Measurements from ENCODE around the gene PDIA4.
A peak's percentile ranks its signal among the peaks of the same experiment; 100 is the strongest.
"Not testable (repeated sequence)": the region's sequence is repeated elsewhere in the genome, so short reads cannot be mapped to it uniquely, and the experiment has no call there.

Gene PDIA4

GRCh38 chr7:148987751-148988512, 40.4 kb downstream of the PDIA4 start:
- TF ChIP-seq JUND (IDR thresholded peaks at IDR 0.05; ENCODE audit: low read depth), result no peak
- peak; percentile 20 to 22 for DNase-seq (ENCODE audit: low read depth in 1 of 2, low spot score in 1 of 2)
- in situ Hi-C loops (cut with HindIII; ENCODE audit: low pct_unique_long_range_greater_than_20kb, low sequenced_read_pairs), result no loop called here

- DNase-seq (ENCODE audit: low read depth in 1 of 2, low spot score in 1 of 2), result peak; percentile 50 to 84
- no peak for TF ChIP-seq JUND (IDR thresholded peaks at IDR 0.05; ENCODE audit: low read depth)
- in situ Hi-C loops (cut with HindIII; ENCODE audit: low pct_unique_long_range_greater_than_20kb, low sequenced_read_pairs), result no loop called here
Observed at GRCh38 chr7:148987010-148987750, 41.1 kb downstream of the PDIA4 start.

GRCh38 chr7:148986742-148987009, 41.6 kb downstream of the PDIA4 start:
- in situ Hi-C loops (cut with HindIII; ENCODE audit: low pct_unique_long_range_greater_than_20kb, low sequenced_read_pairs), result no loop called here
- DNase-seq (ENCODE audit: low read depth in 1 of 2, low spot score in 1 of 2), result no peak
- TF ChIP-seq JUND (IDR thresholded peaks at IDR 0.05; ENCODE audit: low read depth), result no peak

GRCh38 chr7:148983200-148984146, 44.8 kb downstream of the PDIA4 start:
- DNase-seq (ENCODE audit: low read depth in 1 of 2, low spot score in 1 of 2), result peak in 1 of 2 experiments; percentile 69
- in situ Hi-C loops (cut with HindIII; ENCODE audit: low pct_unique_long_range_greater_than_20kb, low sequenced_read_pairs), result no loop called here
- no peak for TF ChIP-seq JUND (IDR thresholded peaks at IDR 0.05; ENCODE audit: low read depth)

- TF ChIP-seq JUND (IDR thresholded peaks at IDR 0.05; ENCODE audit: low read depth), result no peak
- in situ Hi-C loops (cut with HindIII; ENCODE audit: low pct_unique_long_range_greater_than_20kb, low sequenced_read_pairs), result no loop called here
- DNase-seq (ENCODE audit: low read depth in 1 of 2, low spot score in 1 of 2), result no peak
Observed at GRCh38 chr7:148982654-148983199, 45.6 kb downstream of the PDIA4 start.

GRCh38 chr7:148979827-148980226, 48.5 kb downstream of the PDIA4 start:
- DNase-seq (ENCODE audit: low read depth in 1 of 2, low spot score in 1 of 2), result no peak
- in situ Hi-C loops (cut with HindIII; ENCODE audit: low pct_unique_long_range_greater_than_20kb, low sequenced_read_pairs), result no loop called here
- no peak for TF ChIP-seq JUND (IDR thresholded peaks at IDR 0.05; ENCODE audit: low read depth)

- in situ Hi-C loops (cut with HindIII; ENCODE audit: low pct_unique_long_range_greater_than_20kb, low sequenced_read_pairs); DNase-seq (ENCODE audit: low read depth in 1 of 2, low spot score in 1 of 2): not testable (repeated sequence)
Observed at GRCh38 chr7:148979072-148979471, 49.2 kb downstream of the PDIA4 start.

GRCh38 chr7:148978091-148978490, 50.2 kb downstream of the PDIA4 start:
- no peak for TF ChIP-seq JUND (IDR thresholded peaks at IDR 0.05; ENCODE audit: low read depth)
- in situ Hi-C loops (cut with HindIII; ENCODE audit: low pct_unique_long_range_greater_than_20kb, low sequenced_read_pairs), result no loop called here
- no peak for DNase-seq (ENCODE audit: low read depth in 1 of 2, low spot score in 1 of 2)

- TF ChIP-seq JUND (IDR thresholded peaks at IDR 0.05; ENCODE audit: low read depth), result no peak
- no peak for DNase-seq (ENCODE audit: low read depth in 1 of 2, low spot score in 1 of 2)
- in situ Hi-C loops (cut with HindIII; ENCODE audit: low pct_unique_long_range_greater_than_20kb, low sequenced_read_pairs), result no loop called here
Observed at GRCh38 chr7:148975896-148976295, 52.4 kb downstream of the PDIA4 start.

- in situ Hi-C loops (cut with HindIII; ENCODE audit: low pct_unique_long_range_greater_than_20kb, low sequenced_read_pairs), result no loop called here
- no peak for DNase-seq (ENCODE audit: low read depth in 1 of 2, low spot score in 1 of 2)
- TF ChIP-seq JUND (IDR thresholded peaks at IDR 0.05; ENCODE audit: low read depth), result no peak
Observed at GRCh38 chr7:148973256-148973655, 55.0 kb downstream of the PDIA4 start.

- no peak for DNase-seq (ENCODE audit: low read depth in 1 of 2, low spot score in 1 of 2)
- in situ Hi-C loops (cut with HindIII; ENCODE audit: low pct_unique_long_range_greater_than_20kb, low sequenced_read_pairs), result no loop called here
- no peak for TF ChIP-seq JUND (IDR thresholded peaks at IDR 0.05; ENCODE audit: low read depth)
Observed at GRCh38 chr7:148972375-148972774, 55.9 kb downstream of the PDIA4 start.

GRCh38 chr7:148967602-148968001, 60.7 kb downstream of the PDIA4 start:
- TF ChIP-seq JUND (IDR thresholded peaks at IDR 0.05; ENCODE audit: low read depth), result no peak
- no peak for DNase-seq (ENCODE audit: low read depth in 1 of 2, low spot score in 1 of 2)
- in situ Hi-C loops (cut with HindIII; ENCODE audit: low pct_unique_long_range_greater_than_20kb, low sequenced_read_pairs), result no loop called here

All from T47D (cell line).